GM10248 (cell line): ENCODE data around the gene JAG2.

ENCODE experiments used
- CTCF ChIA-PET: fragments of 300-600 bp; sonication (Branson Sonifier 250); formaldehyde crosslinking; extraction: SDS; loops from one replicate; lab custom pipeline; 2021; ENCODE audit warnings: antibody characterized with exemption; lab: Yijun Ruan, JAX
- POLR2A ChIA-PET: fragments of 350-650 bp; sonication (Branson Sonifier 250); formaldehyde crosslinking; extraction: SDS; loops from one replicate; lab custom pipeline; 2020; ENCODE audit warnings: antibody characterized with exemption; lab: Yijun Ruan, JAX
- DNase-seq: peaks from one replicate; pipeline ENCODE4 v3.0.0; 2012; ENCODE audit errors: extremely low spot score
- CTCF ChIP-seq: IDR thresholded peaks from 2 replicates; pipeline ENCODE4 v1.5.1; 2012; ENCODE audit warnings: mild to moderate bottlenecking, low read depth; ENCODE audit errors: extremely low read depth, missing control alignments, control extremely low read depth

The JAG2 gene

DNA sequence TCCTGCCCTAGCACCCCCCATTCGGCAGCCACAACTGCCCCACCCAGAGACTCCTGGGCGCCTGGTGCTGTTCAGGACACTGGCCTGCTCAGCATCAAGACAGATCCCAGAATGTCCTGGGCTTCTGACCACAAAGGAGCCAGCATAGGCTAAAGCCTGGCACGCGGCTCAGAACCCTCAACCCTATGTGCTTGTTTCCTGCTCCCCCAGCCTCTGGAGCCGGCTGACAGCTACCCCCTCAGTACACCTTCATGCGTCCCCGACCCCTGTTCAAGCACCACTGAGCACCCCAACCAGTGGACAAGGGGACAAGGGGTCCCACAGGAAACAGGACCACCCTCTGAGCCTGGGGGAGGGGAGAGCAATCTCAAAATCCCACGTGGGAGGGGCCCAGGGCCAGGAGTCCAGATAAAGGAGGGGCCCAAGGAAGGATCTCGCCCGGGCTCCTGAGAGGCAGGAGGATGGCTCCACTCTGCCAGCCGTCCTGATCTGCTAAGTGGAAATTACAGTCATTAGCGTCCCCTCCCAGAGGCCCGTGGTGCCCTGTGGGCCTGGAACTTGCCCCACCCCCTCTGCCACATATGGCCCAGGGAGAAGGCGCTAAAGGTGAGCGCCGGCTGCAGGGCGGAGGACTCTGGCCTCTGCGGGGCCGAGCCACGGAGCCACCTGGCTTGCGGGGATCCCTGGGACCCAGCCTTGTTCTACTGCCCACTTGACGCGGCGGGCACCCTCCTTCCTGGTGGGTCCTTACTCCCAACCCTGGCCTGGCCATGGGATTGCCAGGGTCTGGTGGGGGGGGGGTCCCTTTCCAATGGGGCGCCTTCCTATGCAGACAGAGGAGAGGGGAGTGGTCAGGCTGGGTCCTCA is 76.2 kb downstream of the JAG2 start:
- POLR2A ChIA-PET, result no interaction called here
- TF ChIP-seq CTCF, result no peak
- DNase-seq, result peak; percentile 18
- CTCF ChIA-PET, result interaction anchor here (0.7 to 8.8 kb wide), 5 partner anchors 10 to 31 kb away, joined by 3 to 140 read pairs (median 24); partner anchors contain the start of gene GPR132

GRCh38 chr14:105091517-105092170 is 76.9 kb downstream of the JAG2 start:
- ChIA-PET CTCF (interaction anchor here (1.1 to 8.8 kb wide), 10 partner anchors 11 to 389 kb away, joined by 3 to 140 read pairs (median 8); partner anchors contain the start of genes BRF1 and GPR132), POLR2A (no interaction called here)

GRCh38 chr14:105091054-105091516 is 77.5 kb downstream of the JAG2 start:
- TF ChIP-seq CTCF, result no peak
- ChIA-PET POLR2A (no interaction called here), CTCF (interaction anchor here (1.0 to 8.8 kb wide), 20 partner anchors 8 to 390 kb away, joined by 3 to 140 read pairs (median 5); partner anchors contain the start of genes BRF1 and GPR132)
- DNase-seq, result no peak

More at GRCh38 chr14:105091517-105092170, 76.9 kb downstream of the JAG2 start:
- DNase-seq, result peak; percentile 16
- TF ChIP-seq CTCF, result no peak
